Measurements from ENCODE around the gene ERC2. TPM values are rescaled to one million over a fixed set of nuclear protein-coding genes. Genes with fewer than 3 reads are reported as not detected.

Gene ERC2
- total RNA-seq, 1 donor from 2014 or later: 0.35 TPM

DNA sequence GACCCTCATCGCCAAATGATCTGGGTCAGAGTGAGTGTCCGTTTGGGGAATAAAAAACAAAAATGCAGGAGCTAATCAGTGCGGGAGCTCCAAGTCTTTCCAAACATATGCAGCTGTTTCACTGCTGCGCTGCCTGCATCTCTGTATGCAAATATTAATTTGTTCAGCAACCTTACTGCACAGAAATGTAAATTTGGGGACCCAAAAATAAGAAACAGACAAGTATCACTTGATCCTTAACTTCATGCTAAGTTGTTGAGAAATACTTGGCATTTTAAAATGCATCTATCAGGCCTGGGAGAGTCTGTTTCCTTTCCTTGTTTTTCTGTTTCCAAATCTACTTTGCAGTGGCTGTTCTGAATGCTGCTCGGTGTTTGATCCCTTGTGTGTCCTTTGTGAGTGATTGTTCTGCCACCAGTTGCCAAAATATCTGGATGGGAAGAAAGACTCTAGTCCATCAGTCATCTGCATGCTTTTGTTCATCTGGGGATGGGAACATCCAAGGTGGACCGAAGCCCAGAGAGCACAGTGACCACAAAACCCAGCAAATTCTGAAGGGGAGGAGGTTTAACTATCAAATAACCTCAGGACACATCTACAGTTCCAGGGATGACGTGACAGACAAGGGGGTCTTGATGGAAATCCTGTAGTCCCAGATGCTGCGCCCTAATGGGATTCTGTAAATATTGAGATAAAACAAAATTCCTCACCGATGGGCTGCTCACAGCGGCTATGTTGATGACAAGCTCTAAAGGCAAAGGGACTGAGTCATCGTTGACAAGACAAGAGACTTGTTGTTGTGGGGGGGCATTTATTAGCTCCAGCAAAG is 781.6 kb downstream of the ERC2 start:
- H3K4me3 Mint-ChIP-seq (ENCODE audit: unreplicated experiment): no peak overlapping the region
- H3K27me3 Mint-ChIP-seq (ENCODE audit: unreplicated experiment): peaks cover 13% of the 10 kb centered on the region
- TF ChIP-seq, protein P1, sequence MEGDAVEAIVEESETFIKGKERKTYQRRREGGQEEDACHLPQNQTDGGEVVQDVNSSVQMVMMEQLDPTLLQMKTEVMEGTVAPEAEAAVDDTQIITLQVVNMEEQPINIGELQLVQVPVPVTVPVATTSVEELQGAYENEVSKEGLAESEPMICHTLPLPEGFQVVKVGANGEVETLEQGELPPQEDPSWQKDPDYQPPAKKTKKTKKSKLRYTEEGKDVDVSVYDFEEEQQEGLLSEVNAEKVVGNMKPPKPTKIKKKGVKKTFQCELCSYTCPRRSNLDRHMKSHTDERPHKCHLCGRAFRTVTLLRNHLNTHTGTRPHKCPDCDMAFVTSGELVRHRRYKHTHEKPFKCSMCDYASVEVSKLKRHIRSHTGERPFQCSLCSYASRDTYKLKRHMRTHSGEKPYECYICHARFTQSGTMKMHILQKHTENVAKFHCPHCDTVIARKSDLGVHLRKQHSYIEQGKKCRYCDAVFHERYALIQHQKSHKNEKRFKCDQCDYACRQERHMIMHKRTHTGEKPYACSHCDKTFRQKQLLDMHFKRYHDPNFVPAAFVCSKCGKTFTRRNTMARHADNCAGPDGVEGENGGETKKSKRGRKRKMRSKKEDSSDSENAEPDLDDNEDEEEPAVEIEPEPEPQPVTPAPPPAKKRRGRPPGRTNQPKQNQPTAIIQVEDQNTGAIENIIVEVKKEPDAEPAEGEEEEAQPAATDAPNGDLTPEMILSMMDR (IDR thresholded peaks at IDR 0.05): no peak
- H3K27ac Mint-ChIP-seq (ENCODE audit: unreplicated experiment): no peak overlapping the region
- no peaks in the 10 kb centered on the region for H3K4me1 Mint-ChIP-seq (ENCODE audit: unreplicated experiment)
- no peaks in the 10 kb centered on the region for H3K9me3 Mint-ChIP-seq (ENCODE audit: unreplicated experiment)
- H3K36me3 Mint-ChIP-seq (ENCODE audit: unreplicated experiment): no peaks in the 10 kb centered on the region
- DNase-seq (ENCODE audit: extremely low spot score, unreplicated experiment): no peak

DNA sequence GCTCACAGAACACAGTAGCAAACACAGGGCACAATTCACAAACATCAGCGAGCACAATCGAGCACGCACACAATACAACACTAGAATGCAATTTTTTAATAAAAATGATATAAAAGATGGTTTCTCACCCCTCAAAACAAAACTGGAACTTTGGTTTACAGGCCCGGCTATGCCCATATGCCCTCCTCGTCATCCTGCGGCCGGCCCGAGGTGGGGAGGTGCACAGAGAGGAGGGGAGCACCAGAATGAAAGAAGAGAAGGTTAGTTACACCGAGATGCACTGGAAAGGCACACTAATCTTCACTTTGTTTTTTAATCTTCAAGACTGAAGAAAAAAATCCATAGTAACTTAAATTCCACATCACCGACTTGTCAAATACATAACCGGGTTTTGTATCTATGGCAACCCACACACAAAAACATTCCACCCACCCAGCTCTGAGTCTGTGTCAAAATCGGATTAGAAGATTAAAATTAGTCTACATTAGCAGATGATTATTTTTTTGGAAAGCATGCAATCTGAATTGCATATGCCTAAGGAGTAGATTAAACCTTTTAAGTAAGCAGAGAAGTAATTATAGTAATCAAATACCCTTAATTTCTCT is 784.5 kb downstream of the ERC2 start:
- Mint-ChIP-seq H3K9me3 (ENCODE audit: unreplicated experiment) (no peaks in the 10 kb centered on the region), H3K4me1 (ENCODE audit: unreplicated experiment) (no peaks in the 10 kb centered on the region), H3K4me3 (ENCODE audit: unreplicated experiment) (no peak overlapping the region), H3K27ac (ENCODE audit: unreplicated experiment) (no peak overlapping the region), H3K27me3 (ENCODE audit: unreplicated experiment) (no peaks in the 10 kb centered on the region), H3K36me3 (ENCODE audit: unreplicated experiment) (no peaks in the 10 kb centered on the region)
- DNase-seq (ENCODE audit: extremely low spot score, unreplicated experiment): no peak
- TF ChIP-seq, protein P1 (IDR thresholded peaks at IDR 0.05): no peak

DNA sequence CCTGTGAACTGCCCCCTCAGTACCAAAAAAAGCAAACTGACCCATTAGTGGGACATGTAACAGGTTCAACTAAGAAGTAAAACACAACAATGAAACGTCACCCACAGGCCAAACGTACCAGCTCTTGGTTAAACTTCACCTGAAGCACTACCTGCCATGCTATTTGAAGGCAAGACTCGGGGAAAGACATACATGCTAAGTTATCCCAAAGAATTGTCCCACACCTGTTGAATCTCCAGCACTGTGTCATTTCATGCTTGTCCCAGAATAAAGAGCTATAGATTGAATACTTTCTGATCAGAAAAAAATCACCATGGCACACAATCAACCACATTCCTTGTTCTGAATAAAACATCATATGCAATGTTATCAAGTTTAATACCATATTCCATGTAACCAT is 785.8 kb downstream of the ERC2 start:
- Mint-ChIP-seq H3K9me3 (ENCODE audit: unreplicated experiment) (no peaks in the 10 kb centered on the region), H3K4me3 (ENCODE audit: unreplicated experiment) (no peak overlapping the region), H3K4me1 (ENCODE audit: unreplicated experiment) (no peaks in the 10 kb centered on the region), H3K27ac (ENCODE audit: unreplicated experiment) (no peak overlapping the region), H3K36me3 (ENCODE audit: unreplicated experiment) (no peaks in the 10 kb centered on the region), H3K27me3 (ENCODE audit: unreplicated experiment) (no peaks in the 10 kb centered on the region)
- no peak for DNase-seq (ENCODE audit: extremely low spot score, unreplicated experiment)
- TF ChIP-seq, protein P1 (IDR thresholded peaks at IDR 0.05): no peak

DNA sequence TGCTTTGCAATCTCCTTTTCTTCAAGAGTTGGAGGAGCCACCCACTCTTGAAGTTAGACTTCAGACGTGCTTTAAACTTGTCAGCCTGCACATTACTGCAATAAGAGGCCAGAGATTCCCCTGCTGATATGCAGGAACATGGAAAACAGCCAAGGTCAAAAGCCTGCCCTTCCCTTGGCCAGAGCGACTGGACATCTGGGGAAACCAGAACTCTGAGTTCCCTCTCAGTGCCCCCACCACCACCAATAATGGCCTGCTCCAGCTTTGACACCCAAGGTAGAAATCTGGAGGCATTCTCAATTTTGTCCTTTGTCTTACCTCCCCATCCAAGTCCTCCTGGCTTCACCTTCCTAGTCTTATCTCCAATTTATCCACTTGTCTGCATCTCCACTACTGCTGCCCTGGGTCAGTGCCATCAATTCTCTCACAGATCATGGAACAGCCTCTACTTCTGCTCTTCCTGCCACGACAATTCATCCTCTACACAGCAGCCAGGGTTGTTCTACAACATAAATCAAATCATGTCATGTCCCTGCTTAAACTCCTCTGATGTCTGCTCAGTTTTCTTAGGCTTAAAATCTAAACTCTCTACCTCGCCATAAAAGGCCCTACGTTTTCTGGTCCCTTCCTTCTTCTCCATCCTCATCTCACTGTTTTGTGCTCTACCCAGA is 789.6 kb downstream of the ERC2 start:
- Mint-ChIP-seq H3K4me3 (ENCODE audit: unreplicated experiment) (no peak overlapping the region), H3K27ac (ENCODE audit: unreplicated experiment) (no peak overlapping the region), H3K9me3 (ENCODE audit: unreplicated experiment) (no peaks in the 10 kb centered on the region), H3K36me3 (ENCODE audit: unreplicated experiment) (no peaks in the 10 kb centered on the region), H3K27me3 (ENCODE audit: unreplicated experiment) (no peaks in the 10 kb centered on the region), H3K4me1 (ENCODE audit: unreplicated experiment) (no peaks in the 10 kb centered on the region)
- no peak for DNase-seq (ENCODE audit: extremely low spot score, unreplicated experiment)
- TF ChIP-seq, protein P1 (IDR thresholded peaks at IDR 0.05): no peak

DNA sequence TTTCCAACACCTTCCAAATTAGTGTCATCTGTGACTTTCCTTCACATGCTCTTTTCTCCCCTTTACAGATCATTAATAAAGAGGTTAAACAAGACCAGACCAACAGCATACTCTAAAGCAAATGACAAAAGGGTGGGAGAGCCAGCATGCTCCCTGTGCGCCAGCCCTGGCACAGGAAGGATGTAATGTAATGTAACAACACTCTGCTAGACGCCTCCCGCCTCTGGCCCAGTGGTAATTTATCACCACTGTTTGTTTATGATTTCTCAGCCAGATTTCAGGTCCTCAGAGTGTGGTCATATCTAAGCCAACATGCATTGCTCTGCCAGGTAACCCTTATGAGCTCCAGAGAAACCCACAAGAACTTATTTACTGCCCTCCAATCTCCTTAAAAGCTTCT is 791.6 kb downstream of the ERC2 start:
- TF ChIP-seq, protein P1 (IDR thresholded peaks at IDR 0.05): no peak
- Mint-ChIP-seq H3K36me3 (ENCODE audit: unreplicated experiment) (no peaks in the 10 kb centered on the region), H3K27me3 (ENCODE audit: unreplicated experiment) (no peaks in the 10 kb centered on the region)

More for the DNA sequence above, 791.6 kb downstream of the ERC2 start:
- no peak for DNase-seq (ENCODE audit: extremely low spot score, unreplicated experiment)
- Mint-ChIP-seq H3K9me3 (ENCODE audit: unreplicated experiment) (no peaks in the 10 kb centered on the region), H3K27ac (ENCODE audit: unreplicated experiment) (no peak overlapping the region), H3K4me3 (ENCODE audit: unreplicated experiment) (no peak overlapping the region), H3K4me1 (ENCODE audit: unreplicated experiment) (no peaks in the 10 kb centered on the region)
